ENCODE results near the gene PERP.

DNA sequence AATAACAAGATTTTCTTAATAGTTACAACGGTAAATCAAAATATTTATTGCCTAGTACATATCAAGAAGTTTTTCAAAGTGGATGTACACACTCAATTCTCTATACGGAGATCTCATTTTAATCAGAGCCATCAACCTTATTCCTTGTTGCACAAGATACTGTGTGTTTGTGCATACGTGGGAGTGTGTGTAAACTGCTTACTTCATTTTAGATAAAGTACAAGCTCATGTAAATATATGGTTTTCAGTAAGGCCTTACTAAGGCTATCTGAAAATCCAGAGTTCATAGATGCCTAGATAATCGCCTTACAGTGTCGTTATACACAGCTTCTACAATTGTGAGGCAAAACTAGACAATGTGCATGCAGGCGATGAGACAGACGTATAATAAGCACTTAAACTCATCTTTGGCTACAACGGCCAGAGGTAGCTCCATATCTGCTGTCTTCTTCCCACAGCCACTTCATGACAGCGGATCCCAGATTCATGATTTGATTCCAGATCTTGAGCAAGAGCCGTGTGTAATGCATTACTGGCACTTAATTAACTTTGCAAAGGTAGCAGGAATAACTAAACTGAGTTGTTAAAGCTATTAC lies 2.5 kb downstream of the PERP start:
- TF ChIP-seq, protein P1, sequence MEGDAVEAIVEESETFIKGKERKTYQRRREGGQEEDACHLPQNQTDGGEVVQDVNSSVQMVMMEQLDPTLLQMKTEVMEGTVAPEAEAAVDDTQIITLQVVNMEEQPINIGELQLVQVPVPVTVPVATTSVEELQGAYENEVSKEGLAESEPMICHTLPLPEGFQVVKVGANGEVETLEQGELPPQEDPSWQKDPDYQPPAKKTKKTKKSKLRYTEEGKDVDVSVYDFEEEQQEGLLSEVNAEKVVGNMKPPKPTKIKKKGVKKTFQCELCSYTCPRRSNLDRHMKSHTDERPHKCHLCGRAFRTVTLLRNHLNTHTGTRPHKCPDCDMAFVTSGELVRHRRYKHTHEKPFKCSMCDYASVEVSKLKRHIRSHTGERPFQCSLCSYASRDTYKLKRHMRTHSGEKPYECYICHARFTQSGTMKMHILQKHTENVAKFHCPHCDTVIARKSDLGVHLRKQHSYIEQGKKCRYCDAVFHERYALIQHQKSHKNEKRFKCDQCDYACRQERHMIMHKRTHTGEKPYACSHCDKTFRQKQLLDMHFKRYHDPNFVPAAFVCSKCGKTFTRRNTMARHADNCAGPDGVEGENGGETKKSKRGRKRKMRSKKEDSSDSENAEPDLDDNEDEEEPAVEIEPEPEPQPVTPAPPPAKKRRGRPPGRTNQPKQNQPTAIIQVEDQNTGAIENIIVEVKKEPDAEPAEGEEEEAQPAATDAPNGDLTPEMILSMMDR (IDR thresholded peaks at IDR 0.05): no peak
- TF ChIP-seq POLR2A (IDR thresholded peaks at IDR 0.05) (no peak), EP300 (IDR thresholded peaks at IDR 0.05) (no peak), POLR2AphosphoS5 (IDR thresholded peaks at IDR 0.05) (no peak)
